Activated naive CD8-positive, alpha-beta T cell treated with anti-CD3 and anti-CD28 coated beads for 36 hours (primary cell): ENCODE measurements around the gene ST7L. TPM values are rescaled to one million over a fixed set of nuclear protein-coding genes. Genes with fewer than 3 reads are reported as not detected.

Source experiments
- DNase-seq: peaks from one replicate; pipeline ENCODE4 v3.0.0; 2021
- H3K27ac Mint-ChIP-seq: one replicate; pipeline ENCODE4 v1.8.0; 2022; ENCODE audit warnings: mild to moderate bottlenecking, moderate library complexity, mixed read lengths
- H3K27me3 Mint-ChIP-seq: one replicate; pipeline ENCODE4 v1.8.0; 2022; ENCODE audit warnings: mild to moderate bottlenecking, mixed read lengths
- H3K36me3 Mint-ChIP-seq: one replicate; pipeline ENCODE4 v1.8.0; 2021; ENCODE audit warnings: mild to moderate bottlenecking, mixed read lengths
- H3K4me1 Mint-ChIP-seq: one replicate; pipeline ENCODE4 v1.8.0; 2021; ENCODE audit warnings: mixed read lengths
- H3K4me3 Mint-ChIP-seq: one replicate; pipeline ENCODE4 v1.8.0; 2022; ENCODE audit warnings: mild to moderate bottlenecking, moderate library complexity, mixed read lengths
- H3K9me3 Mint-ChIP-seq: one replicate; pipeline ENCODE4 v1.8.0; 2022; ENCODE audit warnings: mixed read lengths
- total RNA-seq, 2 experiments: library from RNA; stranded (reverse); gene quantifications; one replicate each; pipeline ENCODE4 v1.2.3, GENCODE V29; 2021

The ST7L gene
- total RNA-seq, 2 experiments from 2014 or later, result 11.4 to 12.7 TPM

- Mint-ChIP-seq H3K4me1 (no peaks in the 10 kb centered on the region), H3K36me3 (peaks cover 3% of the 10 kb centered on the region), H3K27ac (no peak overlapping the region), H3K27me3 (no peaks in the 10 kb centered on the region), H3K9me3 (no peaks in the 10 kb centered on the region), H3K4me3 (no peak overlapping the region)
- no peak for DNase-seq
Measured at GRCh38 chr1:112522621-112523020, 96.3 kb downstream of the ST7L start.

DNA sequence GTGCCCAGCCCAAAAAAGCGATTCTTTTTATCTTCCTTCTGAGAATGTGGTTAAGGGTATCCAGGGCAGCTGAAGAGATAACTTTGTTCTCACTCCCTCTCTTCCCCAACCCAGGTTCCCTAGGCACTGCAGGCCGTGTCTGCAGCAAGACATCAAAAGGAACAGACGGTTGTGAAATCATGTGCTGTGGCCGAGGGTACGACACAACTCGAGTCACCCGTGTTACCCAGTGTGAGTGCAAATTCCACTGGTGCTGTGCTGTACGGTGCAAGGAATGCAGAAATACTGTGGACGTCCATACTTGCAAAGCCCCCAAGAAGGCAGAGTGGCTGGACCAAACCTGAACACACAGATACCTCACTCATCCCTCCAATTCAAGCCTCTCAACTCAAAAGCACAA lies 98.8 kb downstream of the ST7L start:
- Mint-ChIP-seq H3K27ac (no peak overlapping the region), H3K27me3 (no peaks in the 10 kb centered on the region), H3K36me3 (peaks cover 3% of the 10 kb centered on the region), H3K4me1 (no peaks in the 10 kb centered on the region), H3K4me3 (no peak overlapping the region), H3K9me3 (no peaks in the 10 kb centered on the region)
- no peak for DNase-seq

- H3K4me3 Mint-ChIP-seq, result no peak overlapping the region
- no peaks in the 10 kb centered on the region for H3K9me3 Mint-ChIP-seq
- H3K27ac Mint-ChIP-seq, result no peak overlapping the region
- H3K4me1 Mint-ChIP-seq, result no peaks in the 10 kb centered on the region
- no peak for DNase-seq
- H3K27me3 Mint-ChIP-seq, result no peaks in the 10 kb centered on the region
- peaks cover 3% of the 10 kb centered on the region for H3K36me3 Mint-ChIP-seq
Measured at GRCh38 chr1:112518186-112518585, 100.8 kb downstream of the ST7L start.

- no peaks in the 10 kb centered on the region for H3K4me1 Mint-ChIP-seq
- DNase-seq, result no peak
- H3K27ac Mint-ChIP-seq, result no peak overlapping the region
- peaks cover 2% of the 10 kb centered on the region for H3K36me3 Mint-ChIP-seq
- no peak overlapping the region for H3K4me3 Mint-ChIP-seq
- no peaks in the 10 kb centered on the region for H3K27me3 Mint-ChIP-seq
- no peaks in the 10 kb centered on the region for H3K9me3 Mint-ChIP-seq
Measured at GRCh38 chr1:112517646-112518045, 101.3 kb downstream of the ST7L start.

DNA sequence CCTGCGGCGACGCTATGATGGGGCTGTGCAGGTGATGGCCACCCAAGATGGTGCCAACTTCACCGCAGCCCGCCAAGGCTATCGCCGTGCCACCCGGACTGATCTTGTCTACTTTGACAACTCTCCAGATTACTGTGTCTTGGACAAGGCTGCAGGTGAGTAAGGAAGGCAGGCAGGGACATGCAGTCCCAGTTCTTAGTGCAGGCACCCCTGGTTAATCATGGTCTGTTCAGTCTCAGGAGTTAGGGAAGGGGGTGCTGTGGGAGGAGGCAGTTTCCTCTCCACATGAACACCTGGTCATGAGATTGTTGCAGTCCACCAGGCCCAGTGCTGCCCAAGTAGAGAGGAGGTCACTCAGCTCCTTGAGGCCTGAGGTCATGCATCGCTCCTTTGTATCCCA lies 101.7 kb downstream of the ST7L start:
- no peaks in the 10 kb centered on the region for H3K9me3 Mint-ChIP-seq
- H3K4me1 Mint-ChIP-seq, result no peaks in the 10 kb centered on the region
- H3K4me3 Mint-ChIP-seq, result no peak overlapping the region
- H3K36me3 Mint-ChIP-seq, result no peaks in the 10 kb centered on the region
- no peak for DNase-seq
- no peak overlapping the region for H3K27ac Mint-ChIP-seq
- no peaks in the 10 kb centered on the region for H3K27me3 Mint-ChIP-seq

DNA sequence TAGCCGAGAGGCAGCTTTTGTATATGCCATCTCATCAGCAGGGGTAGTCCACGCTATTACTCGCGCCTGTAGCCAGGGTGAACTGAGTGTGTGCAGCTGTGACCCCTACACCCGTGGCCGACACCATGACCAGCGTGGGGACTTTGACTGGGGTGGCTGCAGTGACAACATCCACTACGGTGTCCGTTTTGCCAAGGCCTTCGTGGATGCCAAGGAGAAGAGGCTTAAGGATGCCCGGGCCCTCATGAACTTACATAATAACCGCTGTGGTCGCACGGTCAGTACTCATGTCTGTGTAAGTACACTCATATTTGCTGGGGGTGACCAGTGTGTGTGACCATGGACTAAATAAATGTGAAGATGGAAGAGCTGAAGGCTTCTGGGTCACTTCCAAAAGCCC lies 102.8 kb downstream of the ST7L start:
- no peak for DNase-seq
- H3K9me3 Mint-ChIP-seq, result no peaks in the 10 kb centered on the region
- no peaks in the 10 kb centered on the region for H3K4me1 Mint-ChIP-seq
- no peak overlapping the region for H3K27ac Mint-ChIP-seq
- H3K27me3 Mint-ChIP-seq, result no peaks in the 10 kb centered on the region
- H3K36me3 Mint-ChIP-seq, result no peaks in the 10 kb centered on the region
- H3K4me3 Mint-ChIP-seq, result no peak overlapping the region

- H3K36me3 Mint-ChIP-seq, result no peaks in the 10 kb centered on the region
- no peak overlapping the region for H3K27ac Mint-ChIP-seq
- peaks cover 3% of the 10 kb centered on the region for H3K27me3 Mint-ChIP-seq
- H3K9me3 Mint-ChIP-seq, result no peaks in the 10 kb centered on the region
- H3K4me3 Mint-ChIP-seq, result no peak overlapping the region
- H3K4me1 Mint-ChIP-seq, result no peaks in the 10 kb centered on the region
- DNase-seq, result no peak
Measured at GRCh38 chr1:112515311-112516009, 103.5 kb downstream of the ST7L start.

DNA sequence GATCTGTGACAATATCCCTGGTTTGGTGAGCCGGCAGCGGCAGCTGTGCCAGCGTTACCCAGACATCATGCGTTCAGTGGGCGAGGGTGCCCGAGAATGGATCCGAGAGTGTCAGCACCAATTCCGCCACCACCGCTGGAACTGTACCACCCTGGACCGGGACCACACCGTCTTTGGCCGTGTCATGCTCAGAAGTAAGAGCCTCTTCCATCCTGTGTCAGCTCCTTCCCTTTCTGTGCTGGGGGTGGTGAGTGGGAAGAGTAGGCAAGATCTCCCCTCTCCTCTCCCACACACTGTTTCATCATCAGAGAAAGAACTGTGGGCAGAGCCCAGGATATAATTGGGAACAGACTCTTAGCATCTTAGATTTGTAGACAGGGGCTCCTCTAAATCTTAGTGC lies 104.0 kb downstream of the ST7L start:
- Mint-ChIP-seq H3K9me3 (no peaks in the 10 kb centered on the region), H3K36me3 (no peaks in the 10 kb centered on the region)

DNA sequence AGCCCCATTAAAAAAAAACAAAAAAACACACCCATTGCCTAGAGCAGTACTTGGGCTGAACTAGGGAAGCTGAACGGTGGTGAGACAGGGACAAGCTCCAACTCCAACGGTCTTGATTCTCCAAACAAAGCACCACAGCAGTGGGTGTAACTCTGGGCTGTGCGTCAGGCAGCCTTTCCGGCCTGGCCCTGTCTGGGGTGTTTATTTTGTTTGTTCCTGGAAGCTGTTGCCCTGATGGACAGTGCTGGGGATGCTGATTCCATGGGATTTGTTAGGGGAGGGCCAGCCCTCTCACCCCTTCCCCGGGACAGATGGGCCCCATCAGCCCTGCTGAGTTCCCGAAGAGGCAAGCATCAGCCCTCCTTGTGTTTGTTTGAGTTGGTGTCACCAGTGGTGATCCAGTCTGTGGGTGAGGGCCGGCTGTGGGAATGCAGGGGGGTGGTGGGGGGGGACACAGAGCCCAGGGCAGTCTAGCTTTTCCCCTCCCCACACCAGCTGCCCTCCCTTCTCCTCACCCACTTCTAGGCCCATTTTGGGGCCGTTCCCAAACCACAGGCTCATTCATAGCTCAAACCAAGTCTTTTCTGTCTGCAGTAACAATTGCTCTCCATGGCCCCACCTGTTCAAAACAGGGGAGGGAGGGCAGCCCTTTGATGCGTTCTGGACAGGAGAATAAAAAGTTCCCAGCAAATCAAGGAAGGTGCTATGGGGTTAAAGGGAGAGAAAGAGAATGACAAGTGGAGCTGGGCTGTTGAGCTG lies 105.7 kb downstream of the ST7L start:
- no peak overlapping the region for H3K4me3 Mint-ChIP-seq
- no peak overlapping the region for H3K27ac Mint-ChIP-seq
- no peak for DNase-seq
- peaks cover 2% of the 10 kb centered on the region for H3K4me1 Mint-ChIP-seq
- H3K9me3 Mint-ChIP-seq, result no peaks in the 10 kb centered on the region
- H3K36me3 Mint-ChIP-seq, result no peaks in the 10 kb centered on the region
- peaks cover 16% of the 10 kb centered on the region for H3K27me3 Mint-ChIP-seq

More for the DNA sequence above, 104.0 kb downstream of the ST7L start:
- Mint-ChIP-seq H3K4me3 (no peak overlapping the region), H3K4me1 (no peaks in the 10 kb centered on the region), H3K27me3 (peaks cover 7% of the 10 kb centered on the region), H3K27ac (no peak overlapping the region)
- DNase-seq, result no peak

DNA sequence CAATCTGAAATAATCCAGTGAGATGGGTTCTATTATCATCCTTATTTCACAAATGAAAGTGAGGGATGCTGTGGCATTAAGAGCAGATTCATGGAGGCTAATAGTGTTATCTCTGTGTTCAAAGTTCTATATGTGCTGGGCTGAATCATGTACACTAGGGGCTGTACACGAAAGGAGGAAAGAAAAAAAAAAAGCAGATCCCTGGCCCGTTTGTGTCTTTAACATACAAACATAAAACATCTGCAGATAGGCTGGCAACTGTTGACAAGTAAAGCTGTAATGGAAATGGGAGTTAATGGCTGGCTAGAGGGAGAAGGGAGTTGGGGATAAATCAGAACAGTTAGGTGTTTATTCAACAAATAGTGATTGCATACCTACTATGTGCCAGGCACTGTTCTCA lies 107.0 kb downstream of the ST7L start:
- Mint-ChIP-seq H3K4me3 (no peak overlapping the region), H3K4me1 (peaks cover 4% of the 10 kb centered on the region), H3K27ac (no peak overlapping the region), H3K9me3 (no peaks in the 10 kb centered on the region), H3K36me3 (no peaks in the 10 kb centered on the region), H3K27me3 (peaks cover 30% of the 10 kb centered on the region)
- DNase-seq, result no peak

DNA sequence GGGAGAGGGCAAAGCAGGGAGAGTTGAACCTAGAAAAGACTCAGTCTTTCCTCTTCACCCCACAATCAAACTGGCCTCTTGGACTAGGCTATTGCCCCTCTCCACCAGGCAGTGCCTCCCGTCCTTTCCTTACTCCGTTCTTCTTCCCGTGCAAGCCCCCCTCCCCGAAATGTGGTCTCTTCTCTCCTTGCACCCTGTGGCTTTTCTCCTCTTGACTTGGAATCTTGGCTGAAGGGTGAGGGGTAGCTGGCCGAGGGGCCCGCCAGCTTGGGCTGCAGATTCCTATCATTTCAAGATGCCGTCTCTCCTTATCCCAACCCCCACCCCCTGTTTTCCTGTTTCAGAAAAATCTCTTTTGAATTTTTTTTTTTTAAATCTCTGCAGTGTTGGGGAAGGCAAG lies 108.6 kb downstream of the ST7L start:
- DNase-seq, result no peak
- Mint-ChIP-seq H3K4me1 (peaks cover 4% of the 10 kb centered on the region), H3K36me3 (no peaks in the 10 kb centered on the region), H3K9me3 (no peaks in the 10 kb centered on the region), H3K27ac (no peak overlapping the region), H3K4me3 (no peak overlapping the region), H3K27me3 (peaks cover 32% of the 10 kb centered on the region)

- Mint-ChIP-seq H3K27ac (no peak overlapping the region), H3K27me3 (peaks cover 34% of the 10 kb centered on the region), H3K36me3 (no peaks in the 10 kb centered on the region), H3K9me3 (no peaks in the 10 kb centered on the region), H3K4me3 (no peak overlapping the region), H3K4me1 (peaks cover 4% of the 10 kb centered on the region)
- DNase-seq, result no peak
Measured at GRCh38 chr1:112509660-112510178, 109.2 kb downstream of the ST7L start.

- H3K27me3 Mint-ChIP-seq, result peaks cover 40% of the 10 kb centered on the region
- peak overlapping the region; percentile 23 for H3K4me3 Mint-ChIP-seq
- H3K36me3 Mint-ChIP-seq, result no peaks in the 10 kb centered on the region
- peak; percentile 7 for DNase-seq
- H3K4me1 Mint-ChIP-seq, result peaks cover 4% of the 10 kb centered on the region
- no peak overlapping the region for H3K27ac Mint-ChIP-seq
- H3K9me3 Mint-ChIP-seq, result no peaks in the 10 kb centered on the region
Measured at GRCh38 chr1:112509005-112509659, 109.8 kb downstream of the ST7L start.

GRCh38 chr1:112508278-112509004 lies 110.5 kb downstream of the ST7L start, which contains the start of gene WNT2B:
Gene WNT2B, plus strand, starts transcription at chr1:112508965. Its CDS starts 298 bp downstream, at chr1:112509263.
- H3K4me1 Mint-ChIP-seq, result peaks cover 4% of the 10 kb centered on the region
- peaks cover 45% of the 10 kb centered on the region for H3K27me3 Mint-ChIP-seq
- peak; percentile 53 for DNase-seq
- peak within 1 kb of the TSS; percentile 66 for H3K4me3 Mint-ChIP-seq
- no peaks in the 10 kb centered on the region for H3K9me3 Mint-ChIP-seq
- no peak within 1 kb of the TSS for H3K27ac Mint-ChIP-seq
- H3K36me3 Mint-ChIP-seq, result no peaks in the 10 kb centered on the region

DNA sequence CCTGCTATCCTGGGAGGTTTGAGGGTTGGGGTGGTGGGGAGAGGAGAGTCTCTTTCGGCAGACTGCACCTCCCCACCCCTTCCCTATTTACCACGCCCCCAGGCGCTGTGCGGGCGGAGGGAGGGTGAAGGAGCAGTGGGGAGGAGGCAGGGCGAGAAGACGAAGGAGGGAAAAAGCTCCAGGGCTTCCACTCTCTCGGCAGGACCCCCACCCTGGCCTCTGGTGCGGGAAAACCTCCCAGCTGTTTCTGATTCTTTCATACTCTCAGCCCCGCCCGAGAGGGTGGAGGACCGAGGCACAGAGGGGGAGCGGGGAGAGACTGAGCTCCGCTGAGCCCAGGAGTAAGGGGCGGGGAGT lies 111.0 kb downstream of the ST7L start:
- Mint-ChIP-seq H3K27ac (no peak overlapping the region), H3K27me3 (peaks cover 51% of the 10 kb centered on the region), H3K4me3 (peak overlapping the region; percentile 66), H3K36me3 (no peaks in the 10 kb centered on the region), H3K9me3 (no peaks in the 10 kb centered on the region), H3K4me1 (peaks cover 4% of the 10 kb centered on the region)
- DNase-seq, result peak; percentile 13
